Right atrium auricular region (tissue), 2 donors: ENCODE data around the gene ITPR3. TPM values are rescaled to one million over a fixed set of nuclear protein-coding genes. Genes with fewer than 3 reads are reported as not detected.

Source experiments
- DNase-seq: peaks from one replicate; pipeline ENCODE4 v3.0.0-alpha.2; 2019; ENCODE audit warnings: low spot score
- H3K27ac ChIP-seq, 2 donors: fragments of 200-600 bp; sonication (generic); 1 replicate in 1 of 2; 2 replicates in 1 of 2; pipeline ENCODE4 v1.5.1; 2016 to 2019
- H3K27me3 ChIP-seq, 2 donors: fragments of 200-600 bp; sonication (generic); one replicate each; pipeline versions ENCODE4 v1.5.1 to v1.6.0; 2017 to 2019
- H3K36me3 ChIP-seq: fragments of 200-600 bp; sonication (generic); one replicate; pipeline ENCODE4 v1.5.1; 2016
- H3K4me1 ChIP-seq, 2 donors: fragments of 200-600 bp; sonication (generic); one replicate each; pipeline versions ENCODE4 v1.5.1 to v1.6.0; 2017 to 2019
- H3K4me3 ChIP-seq, 2 donors: fragments of 200-600 bp; sonication (generic); 1 replicate in 1 of 2; 2 replicates in 1 of 2; pipeline ENCODE4 v1.5.1; 2017 to 2019; ENCODE audit warnings: mild to moderate bottlenecking in 1 of 2, moderate library complexity in 1 of 2
- H3K9me3 ChIP-seq, 2 donors: fragments of 200-600 bp; sonication (generic); one replicate each; pipeline ENCODE4 v1.5.1; 2019
- CTCF ChIP-seq, 2 donors: fragments of 200-600 bp; sonication (generic); IDR thresholded peaks; one replicate each; pipeline ENCODE4 v1.5.1; 2019; ENCODE audit warnings: antibody characterized with exemption in 2 of 2
- total RNA-seq, 2 donors: library from RNA; depleted of rRNA; stranded (reverse); fragments of >200 nt; gene quantifications; one replicate each; pipeline ENCODE4 v1.1.0, GENCODE V29; 2016

Gene ITPR3
- total RNA-seq, 2 donors from 2014 or later, result 6.2 to 17.7 TPM

- no peak for TF ChIP-seq CTCF (IDR thresholded peaks at IDR 0.05)
- no peaks in the 10 kb centered on the region for H3K9me3 ChIP-seq
- no peak for DNase-seq
- no peaks in the 10 kb centered on the region for H3K4me1 ChIP-seq
- no peak overlapping the region for H3K27ac ChIP-seq
- no peak overlapping the region for H3K4me3 ChIP-seq
- no peaks in the 10 kb centered on the region for H3K27me3 ChIP-seq
- peaks cover 17% of the 10 kb centered on the region for H3K36me3 ChIP-seq
Observed at GRCh38 chr6:33658982-33659689, 38.0 kb downstream of the ITPR3 start.

GRCh38 chr6:33659986-33660385 is 38.9 kb downstream of the ITPR3 start:
- no peaks in the 10 kb centered on the region for H3K4me1 ChIP-seq
- no peaks in the 10 kb centered on the region for H3K9me3 ChIP-seq
- TF ChIP-seq CTCF (IDR thresholded peaks at IDR 0.05), result no peak
- no peak for DNase-seq
- H3K27ac ChIP-seq, result no peak overlapping the region
- H3K36me3 ChIP-seq, result peaks cover 19% of the 10 kb centered on the region
- H3K27me3 ChIP-seq, result no peaks in the 10 kb centered on the region
- H3K4me3 ChIP-seq, result no peak overlapping the region

- TF ChIP-seq CTCF (IDR thresholded peaks at IDR 0.05), result no peak
- peaks cover 22% of the 10 kb centered on the region for H3K36me3 ChIP-seq
Observed at GRCh38 chr6:33661106-33661838, 40.1 kb downstream of the ITPR3 start.

DNA sequence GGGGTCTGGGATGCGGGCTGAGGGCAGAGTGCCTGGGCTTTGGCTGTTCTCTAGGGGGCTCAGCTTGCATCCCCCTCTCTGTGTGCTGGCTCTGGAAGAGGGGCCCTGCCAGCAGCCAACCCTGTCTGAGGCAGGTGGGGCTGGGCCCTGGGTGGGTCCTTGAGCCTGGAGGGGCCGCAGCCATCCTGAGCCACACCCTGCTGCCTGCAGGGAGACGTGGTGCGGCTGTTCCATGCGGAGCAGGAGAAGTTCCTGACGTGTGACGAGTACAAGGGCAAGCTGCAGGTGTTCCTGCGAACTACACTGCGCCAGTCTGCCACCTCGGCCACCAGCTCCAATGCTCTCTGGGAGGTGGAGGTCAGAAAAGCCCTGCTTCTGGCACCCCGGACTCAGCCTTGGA is 41.2 kb downstream of the ITPR3 start:
- H3K27ac ChIP-seq, result no peak overlapping the region
- no peaks in the 10 kb centered on the region for H3K4me1 ChIP-seq
- H3K36me3 ChIP-seq, result peaks cover 16% of the 10 kb centered on the region
- no peak for TF ChIP-seq CTCF (IDR thresholded peaks at IDR 0.05)
- no peaks in the 10 kb centered on the region for H3K9me3 ChIP-seq
- H3K4me3 ChIP-seq, result no peak overlapping the region
- H3K27me3 ChIP-seq, result no peaks in the 10 kb centered on the region
- DNase-seq, result no peak

More at GRCh38 chr6:33661106-33661838, 40.1 kb downstream of the ITPR3 start:
- no peaks in the 10 kb centered on the region for H3K27me3 ChIP-seq
- H3K4me1 ChIP-seq, result no peaks in the 10 kb centered on the region
- DNase-seq, result no peak
- H3K9me3 ChIP-seq, result no peaks in the 10 kb centered on the region
- no peak overlapping the region for H3K27ac ChIP-seq
- no peak overlapping the region for H3K4me3 ChIP-seq

- Histone ChIP-seq H3K27ac (no peak overlapping the region), H3K9me3 (no peaks in the 10 kb centered on the region), H3K4me3 (no peak overlapping the region), H3K4me1 (no peaks in the 10 kb centered on the region), H3K36me3 (peaks cover 16% of the 10 kb centered on the region), H3K27me3 (no peaks in the 10 kb centered on the region)
- no peak for DNase-seq
- no peak for TF ChIP-seq CTCF (IDR thresholded peaks at IDR 0.05)
Observed at GRCh38 chr6:33663028-33663427, 41.9 kb downstream of the ITPR3 start.
